Hepatocyte (in vitro differentiated cells): ENCODE data around the gene EEPD1. TPM values are rescaled to one million over a fixed set of nuclear protein-coding genes. Genes with fewer than 3 reads are reported as not detected.

Experiments used
- DNase-seq: peaks from one replicate; pipeline ENCODE4 v3.0.0-alpha.2; 2016; ENCODE audit warnings: low spot score
- H2AFZ ChIP-seq: fragments of 200-600 bp; sonication (generic); 2 replicates; pipeline ENCODE4 v1.6.0; 2016; ENCODE audit warnings: antibody characterized with exemption, mild to moderate bottlenecking
- H3K27ac ChIP-seq: fragments of 200-600 bp; sonication (generic); 2 replicates; pipeline ENCODE4 v1.5.1; 2016; ENCODE audit warnings: mild to moderate bottlenecking
- H3K27me3 ChIP-seq: fragments of 200-600 bp; sonication (generic); 2 replicates; pipeline ENCODE4 v1.6.1; 2016
- H3K36me3 ChIP-seq: fragments of 200-600 bp; sonication (generic); replicated peaks from 2 replicates; pipeline ENCODE4 v1.5.1; 2016; ENCODE audit warnings: low read depth; ENCODE audit not compliant: insufficient read depth
- H3K4me1 ChIP-seq: fragments of 200-600 bp; sonication (generic); 2 replicates; pipeline ENCODE4 v1.5.1; 2016; ENCODE audit warnings: mild to moderate bottlenecking, moderate library complexity; ENCODE audit not compliant: insufficient read depth
- H3K4me2 ChIP-seq: fragments of 200-600 bp; sonication (generic); 2 replicates; pipeline ENCODE4 v1.6.0; 2016
- H3K4me3 ChIP-seq: fragments of 200-600 bp; sonication (generic); 2 replicates; pipeline ENCODE4 v1.5.1; 2016; ENCODE audit warnings: mild to moderate bottlenecking
- H3K79me2 ChIP-seq: fragments of 200-600 bp; sonication (generic); 2 replicates; pipeline ENCODE4 v1.6.0; 2017; ENCODE audit warnings: mild to moderate bottlenecking
- H3K9me2 ChIP-seq: fragments of 200-600 bp; sonication (generic); replicated peaks from 2 replicates; pipeline ENCODE4 v1.6.0; 2017; ENCODE audit warnings: mild to moderate bottlenecking; ENCODE audit not compliant: insufficient read depth
- H3K9me3 ChIP-seq: fragments of 200-600 bp; sonication (generic); 2 replicates; pipeline ENCODE4 v1.5.1; 2016; ENCODE audit warnings: low read depth, mild to moderate bottlenecking
- H4K20me1 ChIP-seq: fragments of 200-600 bp; sonication (generic); 2 replicates; pipeline ENCODE4 v1.6.0; 2016; ENCODE audit warnings: mild to moderate bottlenecking; ENCODE audit not compliant: insufficient read depth, poor library complexity, severe bottlenecking
- EZH2 ChIP-seq: fragments of 200-600 bp; sonication (generic); IDR thresholded peaks from 2 replicates; pipeline ENCODE4 v1.6.1; 2016; ENCODE audit warnings: antibody characterized with exemption, mild to moderate bottlenecking, borderline replicate concordance
- EZH2phosphoT487 ChIP-seq: fragments of 200-600 bp; sonication (generic); IDR thresholded peaks from one replicate; pipeline ENCODE4 v1.6.1; 2018; ENCODE audit warnings: antibody characterized with exemption, mild to moderate bottlenecking, low read depth, moderate library complexity; ENCODE audit not compliant: unreplicated experiment, severe bottlenecking
- WGBS: methylation state at CpG from one replicate; pipeline ENCODE4 v1.1.6; 2016; ENCODE audit warnings: low lambda C conversion rate; ENCODE audit errors: missing lambda C conversion rate; 5-methylcytosine and 5-hydroxymethylcytosine counted together
- polyA plus RNA-seq: library from polyadenylated mRNA; unstranded; fragments of >200 nt; fragmentation: Nextera tagmentation; extraction: Ambion mirVana; gene quantifications from 2 replicates; pipeline ENCODE4 v1.2.1, GENCODE V29; 2016
- total RNA-seq: library from RNA; depleted of rRNA; stranded (reverse); fragments of >200 nt; gene quantifications from 2 replicates; pipeline ENCODE4 v1.2.3, GENCODE V29; 2014
- TF ChIP-seq, protein P1 (sequence below): fragments of 200-600 bp; sonication (generic); IDR thresholded peaks from 2 replicates; pipeline ENCODE4 v1.5.1; 2016; ENCODE audit warnings: antibody characterized with exemption, mild to moderate bottlenecking; ENCODE audit not compliant: poor library complexity

Gene EEPD1
- total and polyA plus RNA-seq, 2 experiments from 2014 or later: 7.7 to 14.2 TPM

DNA sequence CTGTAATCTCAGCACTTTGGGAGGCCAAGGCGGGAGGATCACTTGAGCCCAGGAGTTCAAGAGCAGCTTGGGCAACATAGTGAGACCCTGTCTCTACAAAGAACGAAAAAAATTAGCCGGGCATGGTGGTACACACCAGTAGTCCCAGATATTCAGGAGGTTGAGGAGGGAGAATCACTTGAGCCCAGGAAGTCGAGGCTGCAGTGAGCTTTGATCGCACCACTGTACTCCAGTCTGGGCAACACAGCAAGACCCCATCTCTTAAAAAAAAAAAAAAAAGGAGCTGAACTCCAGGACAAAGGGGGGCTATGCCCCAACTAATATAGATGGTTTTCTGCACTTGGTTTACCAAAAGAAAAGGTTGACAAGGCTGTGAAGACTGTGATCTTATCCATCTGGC lies 135.4 kb downstream of the EEPD1 start:
- TF ChIP-seq, protein P1, sequence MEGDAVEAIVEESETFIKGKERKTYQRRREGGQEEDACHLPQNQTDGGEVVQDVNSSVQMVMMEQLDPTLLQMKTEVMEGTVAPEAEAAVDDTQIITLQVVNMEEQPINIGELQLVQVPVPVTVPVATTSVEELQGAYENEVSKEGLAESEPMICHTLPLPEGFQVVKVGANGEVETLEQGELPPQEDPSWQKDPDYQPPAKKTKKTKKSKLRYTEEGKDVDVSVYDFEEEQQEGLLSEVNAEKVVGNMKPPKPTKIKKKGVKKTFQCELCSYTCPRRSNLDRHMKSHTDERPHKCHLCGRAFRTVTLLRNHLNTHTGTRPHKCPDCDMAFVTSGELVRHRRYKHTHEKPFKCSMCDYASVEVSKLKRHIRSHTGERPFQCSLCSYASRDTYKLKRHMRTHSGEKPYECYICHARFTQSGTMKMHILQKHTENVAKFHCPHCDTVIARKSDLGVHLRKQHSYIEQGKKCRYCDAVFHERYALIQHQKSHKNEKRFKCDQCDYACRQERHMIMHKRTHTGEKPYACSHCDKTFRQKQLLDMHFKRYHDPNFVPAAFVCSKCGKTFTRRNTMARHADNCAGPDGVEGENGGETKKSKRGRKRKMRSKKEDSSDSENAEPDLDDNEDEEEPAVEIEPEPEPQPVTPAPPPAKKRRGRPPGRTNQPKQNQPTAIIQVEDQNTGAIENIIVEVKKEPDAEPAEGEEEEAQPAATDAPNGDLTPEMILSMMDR: no peak
- TF ChIP-seq EZH2 (no peak), EZH2phosphoT487 (no peak)
- Histone ChIP-seq H3K9me3 (no peaks in the 10 kb centered on the region), H2AFZ (no peak overlapping the region), H3K79me2 (no peaks in the 10 kb centered on the region), H4K20me1 (no peaks in the 10 kb centered on the region), H3K4me1 (peaks cover 21% of the 10 kb centered on the region), H3K27me3 (no peaks in the 10 kb centered on the region), H3K36me3 (no peaks in the 10 kb centered on the region), H3K4me2 (no peak overlapping the region), H3K4me3 (no peak overlapping the region), H3K27ac (no peak overlapping the region), H3K9me2 (no peaks in the 10 kb centered on the region)
- DNase-seq: no peak
- WGBS: 100% methylated on average over 5 of the region's 5 CpGs

DNA sequence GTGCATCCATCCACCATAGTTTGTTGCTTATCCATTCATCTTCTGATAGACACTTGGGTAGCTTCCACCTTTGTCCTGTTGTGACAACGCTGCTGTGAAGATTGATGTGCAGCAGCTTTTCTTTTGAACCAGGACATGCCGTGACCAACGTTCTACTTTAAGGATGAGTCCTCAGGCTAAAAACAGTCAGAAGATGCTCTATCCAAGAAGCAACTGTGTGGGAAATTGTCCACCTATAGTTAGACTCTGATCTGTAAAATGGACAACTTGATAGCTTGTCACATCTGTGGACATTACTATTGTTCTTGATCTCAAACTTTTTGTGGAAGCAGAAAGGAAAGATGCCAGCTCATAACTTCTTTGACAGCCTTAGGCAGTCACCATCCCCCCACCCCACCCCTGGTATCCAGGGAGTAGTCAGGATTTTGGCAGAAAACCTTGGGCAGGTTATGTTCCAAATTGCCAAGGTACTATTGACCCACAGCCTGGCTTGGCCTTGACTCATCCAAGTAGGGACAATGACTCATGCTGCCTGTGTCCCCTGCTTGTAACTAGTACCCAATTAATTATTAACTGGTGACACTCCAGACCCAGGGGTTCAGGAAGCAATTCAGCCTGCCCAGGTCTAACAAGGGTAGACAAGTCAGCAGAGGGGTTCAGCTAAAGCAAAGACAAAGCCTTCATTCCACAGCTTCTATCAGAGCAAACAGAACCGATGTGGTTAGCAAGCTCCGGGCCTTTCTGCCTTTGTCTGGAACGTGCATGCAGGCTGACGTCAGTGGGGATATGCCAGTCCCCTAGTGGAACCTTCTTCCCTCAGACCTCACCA lies 137.0 kb downstream of the EEPD1 start:
- TF ChIP-seq EZH2phosphoT487: no peak
- TF ChIP-seq, protein P1: no peak
- TF ChIP-seq EZH2: no peak
- no peak overlapping the region for H3K4me3 ChIP-seq
- H3K27me3 ChIP-seq: no peaks in the 10 kb centered on the region
- H2AFZ ChIP-seq: no peak overlapping the region
- no peaks in the 10 kb centered on the region for H4K20me1 ChIP-seq
- DNase-seq: peak; percentile 78
- peak overlapping the region; percentile 95 for H3K27ac ChIP-seq
- no peak overlapping the region for H3K4me2 ChIP-seq
- no peaks in the 10 kb centered on the region for H3K36me3 ChIP-seq
- 75% methylated on average over 7 of the region's 7 CpGs for whole genome bisulfite sequencing
- no peaks in the 10 kb centered on the region for H3K9me2 ChIP-seq
- peaks cover 21% of the 10 kb centered on the region for H3K4me1 ChIP-seq
- H3K9me3 ChIP-seq: no peaks in the 10 kb centered on the region
- H3K79me2 ChIP-seq: no peaks in the 10 kb centered on the region

DNA sequence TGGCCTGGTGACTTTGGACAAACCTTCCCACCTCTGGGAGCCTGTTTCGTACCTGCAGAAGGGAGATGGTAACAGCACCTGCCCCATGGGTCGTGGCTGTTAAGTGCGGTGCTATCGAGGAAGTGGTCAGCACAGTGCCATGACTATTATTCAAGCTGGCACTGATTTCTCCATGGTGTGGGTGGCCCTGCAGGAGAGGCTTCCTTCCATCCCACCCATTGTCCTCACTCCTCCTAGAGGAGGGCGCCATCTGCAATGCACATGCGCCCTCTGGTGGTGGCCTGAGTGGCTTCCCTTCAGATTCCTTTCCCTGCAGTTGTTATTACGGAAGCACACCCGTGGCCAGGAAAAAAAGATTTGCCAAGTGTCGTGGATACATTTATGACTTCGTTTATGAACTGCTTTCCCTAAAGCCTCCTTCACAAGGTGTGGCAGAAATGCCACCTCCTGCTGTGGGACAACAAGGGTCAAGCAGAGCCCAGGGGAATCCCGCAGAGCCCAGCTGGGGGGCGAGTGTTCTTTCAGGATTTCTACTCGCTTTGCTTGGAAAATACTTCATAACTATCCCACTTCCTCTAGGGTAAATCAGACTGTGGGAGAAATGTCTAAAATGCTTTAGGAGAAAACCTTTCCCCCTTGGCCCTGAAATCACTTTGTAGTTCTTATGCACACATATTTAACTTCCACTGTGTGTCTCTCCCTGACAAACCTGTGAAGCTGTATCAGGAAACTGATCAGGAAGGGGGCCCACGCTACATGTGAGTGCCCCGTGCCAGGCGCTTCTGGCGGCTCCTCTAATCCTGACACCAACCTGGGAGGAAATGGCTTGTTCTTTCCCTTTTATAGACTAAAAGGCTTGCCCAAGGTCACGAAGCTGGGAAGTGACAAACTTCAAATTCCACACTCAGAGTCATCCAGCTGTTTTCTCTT lies 138.6 kb downstream of the EEPD1 start:
- peaks cover 21% of the 10 kb centered on the region for H3K4me1 ChIP-seq
- no peaks in the 10 kb centered on the region for H3K9me2 ChIP-seq
- H3K4me3 ChIP-seq: no peak overlapping the region
- H4K20me1 ChIP-seq: no peaks in the 10 kb centered on the region
- 30% methylated on average over 18 of the region's 18 CpGs for WGBS
- DNase-seq: peak; percentile 95
- H3K27me3 ChIP-seq: no peaks in the 10 kb centered on the region
- H3K79me2 ChIP-seq: no peaks in the 10 kb centered on the region
- peak overlapping the region; percentile 95 for H3K27ac ChIP-seq
- peak overlapping the region; percentile 58 for H2AFZ ChIP-seq
- H3K9me3 ChIP-seq: no peaks in the 10 kb centered on the region
- H3K36me3 ChIP-seq: no peaks in the 10 kb centered on the region
- H3K4me2 ChIP-seq: peak overlapping the region; percentile 75
- TF ChIP-seq EZH2: no peak
- TF ChIP-seq, protein P1: peak; percentile 96
